Mesodermal cell (in vitro differentiated cells): ENCODE measurements around the gene RXRA.

ENCODE experiments used
- H3K27ac ChIP-seq: 2 replicates; pipeline ENCODE4 v1.7.0; 2013; ENCODE audit warnings: mild to moderate bottlenecking, low read depth, low read length, moderate library complexity; ENCODE audit not compliant: severe bottlenecking
- H3K36me3 ChIP-seq: 2 replicates; pipeline ENCODE4 v1.7.1; 2013; ENCODE audit warnings: mild to moderate bottlenecking, low read length, moderate library complexity; ENCODE audit not compliant: control insufficient read depth, insufficient read depth
- H3K4me1 ChIP-seq: one replicate; pipeline ENCODE4 v1.7.1; 2013; ENCODE audit warnings: mild to moderate bottlenecking, low read length; ENCODE audit not compliant: insufficient read depth, control insufficient read depth, poor library complexity, severe bottlenecking
- H3K4me3 ChIP-seq: 2 replicates; pipeline ENCODE4 v1.7.0; 2013; ENCODE audit warnings: low read length, control low read depth, mild to moderate bottlenecking; ENCODE audit not compliant: insufficient read depth, poor library complexity, severe bottlenecking; ENCODE audit errors: extremely low read depth
- H3K9me3 ChIP-seq: 2 replicates; pipeline ENCODE4 v1.7.1; 2013; ENCODE audit warnings: mild to moderate bottlenecking, low read length, moderate library complexity; ENCODE audit not compliant: control insufficient read depth
- WGBS, 2 experiments: methylation state at CpG; one replicate each; pipeline ENCODE4 v1.1.5; 2013; ENCODE audit warnings: missing lambda C conversion rate in 2 of 2; ENCODE audit not compliant: insufficient coverage in 2 of 2; 5-methylcytosine and 5-hydroxymethylcytosine counted together

Gene RXRA

DNA sequence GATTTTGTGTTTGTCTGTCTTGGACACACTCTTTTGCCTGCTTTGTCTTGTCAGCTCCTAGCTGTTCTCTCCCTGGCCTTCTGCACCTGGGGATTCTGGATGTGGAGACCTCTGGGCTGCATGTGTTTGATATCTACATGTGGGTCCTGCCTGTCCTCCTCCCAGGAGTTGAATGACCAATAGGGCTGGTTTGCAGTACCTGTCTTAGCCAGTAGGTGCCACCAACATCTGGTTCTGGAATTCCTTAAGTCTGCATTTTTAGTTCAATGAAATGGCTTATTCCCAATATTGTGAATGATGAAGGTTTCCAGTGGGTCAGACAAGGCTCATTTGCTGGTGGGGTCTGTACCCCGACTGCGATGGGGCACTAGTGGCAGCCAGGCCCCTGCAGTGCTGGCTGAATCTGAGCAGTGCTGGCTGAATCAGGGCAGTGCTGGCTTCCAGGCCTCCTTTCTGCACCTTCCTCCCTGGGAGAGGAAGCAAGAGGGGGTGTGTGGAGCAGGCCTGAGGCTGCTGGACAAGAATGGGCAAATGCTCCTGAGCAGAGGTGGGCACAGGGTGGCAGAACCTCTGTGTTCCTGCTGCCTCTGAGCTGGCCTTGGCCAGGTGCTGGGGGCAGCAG, 73.3 kb downstream of the RXRA start:
- no peaks in the 10 kb centered on the region for H3K36me3 ChIP-seq
- peaks cover 11% of the 10 kb centered on the region for H3K4me1 ChIP-seq
- WGBS, 2 experiments: 100% methylated on average over 2 of the region's 2 CpGs
- H3K4me3 ChIP-seq: no peak overlapping the region
- H3K27ac ChIP-seq: no peak overlapping the region
- H3K9me3 ChIP-seq: peaks cover 12% of the 10 kb centered on the region

DNA sequence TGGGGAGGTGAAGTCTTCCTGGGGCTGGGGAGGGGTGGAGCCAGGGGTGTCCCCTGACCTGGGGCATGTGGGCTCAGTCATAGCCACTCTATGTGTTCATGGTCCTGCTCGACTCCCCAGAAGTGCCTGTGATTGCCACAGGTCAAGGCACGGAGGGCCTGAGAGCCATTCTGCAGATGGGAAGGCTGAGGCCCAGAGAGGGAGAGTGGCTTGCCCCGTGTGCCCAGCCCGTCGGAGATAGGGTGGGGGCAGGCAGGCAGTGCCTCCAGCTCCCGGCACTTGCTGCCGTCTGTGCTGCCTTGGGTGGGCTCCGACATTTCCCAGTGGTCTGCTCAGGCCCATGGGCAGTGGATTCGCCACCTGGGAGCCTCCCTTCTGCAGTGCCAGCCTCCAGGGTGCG, 74.0 kb downstream of the RXRA start:
- Histone ChIP-seq H3K27ac (no peak overlapping the region), H3K4me1 (peaks cover 11% of the 10 kb centered on the region), H3K36me3 (no peaks in the 10 kb centered on the region), H3K4me3 (no peak overlapping the region), H3K9me3 (peaks cover 12% of the 10 kb centered on the region)
- WGBS, 2 experiments: 87 to 90% methylated on average over 8 to 9 of the region's 10 CpGs

DNA sequence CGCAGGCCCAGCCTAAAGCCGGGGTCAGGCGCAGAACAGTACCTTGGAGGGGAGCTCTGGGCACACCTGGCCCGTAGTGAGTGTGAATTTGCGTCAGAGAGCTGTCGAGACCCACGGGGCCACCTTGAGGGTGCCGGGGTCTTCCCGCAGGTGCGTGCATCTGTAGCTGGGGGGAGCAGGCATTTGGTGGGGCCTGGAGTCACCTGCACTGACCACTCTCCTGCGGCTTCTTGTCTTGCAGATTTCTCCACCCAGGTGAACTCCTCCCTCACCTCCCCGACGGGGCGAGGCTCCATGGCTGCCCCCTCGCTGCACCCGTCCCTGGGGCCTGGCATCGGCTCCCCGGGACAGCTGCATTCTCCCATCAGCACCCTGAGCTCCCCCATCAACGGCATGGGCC, 75.1 kb downstream of the RXRA start:
- 92 to 98% methylated on average over 11 to 19 of the region's 19 CpGs for WGBS, 2 experiments
- peaks cover 19% of the 10 kb centered on the region for H3K4me1 ChIP-seq
- H3K9me3 ChIP-seq: peaks cover 12% of the 10 kb centered on the region
- H3K27ac ChIP-seq: no peak overlapping the region
- no peak overlapping the region for H3K4me3 ChIP-seq
- peaks cover 5% of the 10 kb centered on the region for H3K36me3 ChIP-seq

DNA sequence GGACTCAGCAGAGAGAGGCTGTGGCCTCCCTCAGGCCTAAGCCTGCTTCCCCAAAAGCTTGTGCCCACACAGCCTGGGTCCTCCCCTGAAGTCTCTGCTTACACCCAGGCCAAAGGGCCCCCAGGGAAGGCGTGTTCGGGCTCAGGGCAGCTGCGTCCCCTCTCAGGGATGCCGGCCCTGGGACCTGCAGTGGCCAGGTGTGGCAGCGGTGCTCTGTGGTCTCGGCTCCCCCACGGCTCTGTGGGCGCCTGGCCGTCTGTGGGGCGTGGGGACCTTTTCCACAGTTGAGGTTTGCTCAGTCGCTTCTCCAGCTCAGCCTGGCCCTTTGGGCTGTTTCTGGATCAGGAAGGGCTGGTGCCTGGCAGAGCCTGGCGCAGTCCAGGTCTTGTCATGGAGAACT, 75.9 kb downstream of the RXRA start:
- Histone ChIP-seq H3K9me3 (peaks cover 12% of the 10 kb centered on the region), H3K4me1 (peaks cover 19% of the 10 kb centered on the region), H3K27ac (no peak overlapping the region), H3K4me3 (no peak overlapping the region), H3K36me3 (peaks cover 5% of the 10 kb centered on the region)
- WGBS, 2 experiments: 96 to 97% methylated on average over 12 of the region's 12 CpGs

DNA sequence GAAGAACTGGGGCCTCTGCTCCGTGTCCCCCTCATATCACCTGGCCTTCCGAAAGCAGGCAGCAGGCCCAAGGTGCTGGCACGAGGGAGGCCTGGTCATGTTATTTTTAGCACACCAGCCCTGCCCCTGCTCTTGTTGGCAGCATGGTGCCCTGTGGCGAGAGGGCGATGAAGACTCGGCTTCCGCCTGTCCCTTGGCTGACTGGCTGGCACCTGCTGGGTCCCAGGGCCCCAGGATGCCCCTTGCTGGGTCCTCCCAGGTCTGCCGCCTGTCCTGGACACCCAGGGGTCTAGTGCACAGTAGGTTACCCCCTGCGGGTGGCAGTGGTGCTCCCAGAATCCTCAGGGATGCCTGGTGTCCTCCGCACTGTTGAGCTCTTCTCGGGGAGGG, 77.0 kb downstream of the RXRA start:
- Histone ChIP-seq H3K9me3 (peaks cover 12% of the 10 kb centered on the region), H3K4me1 (peaks cover 23% of the 10 kb centered on the region), H3K36me3 (peaks cover 7% of the 10 kb centered on the region), H3K27ac (no peak overlapping the region), H3K4me3 (no peak overlapping the region)
- WGBS, 2 experiments: 85 to 89% methylated on average over 10 of the region's 11 CpGs

DNA sequence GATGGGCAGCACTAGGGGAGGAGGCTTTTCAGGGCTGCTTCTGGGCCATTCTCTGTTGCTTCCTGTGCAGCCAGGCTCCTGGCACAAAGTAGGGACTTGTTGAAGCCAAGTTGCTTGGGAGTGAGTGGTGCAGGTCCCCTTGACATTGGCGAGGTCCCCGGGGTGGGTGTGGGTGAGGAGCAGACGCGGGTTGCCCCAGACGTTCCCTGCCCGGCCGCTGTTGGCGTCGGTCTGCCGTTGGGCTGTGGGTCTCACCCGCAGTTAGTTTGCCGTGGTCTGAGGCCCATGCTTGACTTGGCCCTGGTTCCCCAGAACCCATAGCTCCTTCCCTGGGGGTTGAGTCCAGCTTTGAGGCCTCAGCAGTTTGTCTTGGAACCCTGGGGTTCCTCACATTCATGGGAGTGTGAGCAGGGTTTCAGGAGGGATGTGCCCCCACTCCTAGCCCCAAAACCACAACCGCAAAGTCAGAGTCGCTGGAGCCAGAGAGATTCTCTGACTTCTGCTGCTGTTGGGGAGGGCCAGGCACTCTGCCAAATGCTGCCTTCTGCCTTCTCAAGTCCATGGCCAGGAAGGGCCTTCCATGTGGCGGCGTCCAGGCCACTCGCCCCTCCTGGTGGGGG, 77.5 kb downstream of the RXRA start:
- Histone ChIP-seq H3K4me1 (peaks cover 23% of the 10 kb centered on the region), H3K4me3 (no peak overlapping the region), H3K27ac (no peak overlapping the region), H3K36me3 (peaks cover 11% of the 10 kb centered on the region), H3K9me3 (peaks cover 7% of the 10 kb centered on the region)
- 95 to 98% methylated on average over 14 to 17 of the region's 17 CpGs for WGBS, 2 experiments

DNA sequence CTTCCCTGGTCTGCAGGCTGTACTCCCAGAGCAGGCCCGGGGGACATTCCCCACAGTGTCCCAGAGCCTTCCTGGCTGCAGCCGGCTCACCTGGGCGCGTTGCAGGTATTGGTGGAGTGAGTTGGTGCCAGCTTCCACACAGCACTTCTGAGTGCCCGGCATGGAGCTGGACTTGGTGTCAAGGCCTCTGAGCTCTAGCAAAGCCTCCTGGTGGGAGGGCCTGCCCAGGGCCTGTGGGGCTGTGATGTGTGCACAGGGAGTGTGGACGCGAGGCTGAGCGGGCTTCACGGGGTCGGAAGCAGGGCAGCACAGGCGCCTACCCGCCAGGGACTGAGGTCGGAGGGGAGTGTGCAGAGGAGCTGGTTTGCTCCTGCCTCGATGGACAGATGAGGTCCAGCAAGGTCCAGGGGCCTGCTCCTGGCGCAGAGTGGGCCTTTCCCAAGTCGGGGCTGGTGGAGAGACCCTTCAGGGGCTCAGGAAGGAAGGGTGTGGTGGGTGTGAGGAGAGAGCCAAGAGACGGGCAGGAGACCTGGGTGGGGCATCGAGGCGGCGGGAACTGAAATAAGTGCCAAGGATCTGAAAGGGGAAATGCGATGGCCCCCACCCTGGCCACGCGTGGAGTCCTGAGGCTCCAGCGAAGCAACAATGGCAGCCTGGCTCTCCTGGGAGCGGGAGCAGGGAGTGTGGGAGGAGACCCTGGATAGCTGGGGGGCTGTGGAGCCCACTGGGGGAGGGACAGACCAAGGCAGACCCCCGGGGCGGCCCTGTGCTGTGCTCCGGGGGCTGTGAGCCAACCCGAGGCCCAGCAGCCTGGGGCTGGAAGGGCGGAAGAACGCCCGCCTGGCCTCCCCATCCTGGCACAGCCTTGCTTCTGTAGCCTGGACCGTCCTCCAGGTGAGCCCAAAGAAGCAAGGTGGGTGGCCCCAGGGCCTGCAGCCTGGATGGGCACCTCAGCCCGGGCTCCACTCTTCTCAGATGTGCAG, 78.4 kb downstream of the RXRA start:
- Histone ChIP-seq H3K36me3 (peaks cover 16% of the 10 kb centered on the region), H3K27ac (no peak overlapping the region), H3K4me3 (no peak overlapping the region), H3K4me1 (peaks cover 23% of the 10 kb centered on the region), H3K9me3 (no peaks in the 10 kb centered on the region)
- 94 to 95% methylated on average over 27 to 32 of the region's 34 CpGs for WGBS, 2 experiments

DNA sequence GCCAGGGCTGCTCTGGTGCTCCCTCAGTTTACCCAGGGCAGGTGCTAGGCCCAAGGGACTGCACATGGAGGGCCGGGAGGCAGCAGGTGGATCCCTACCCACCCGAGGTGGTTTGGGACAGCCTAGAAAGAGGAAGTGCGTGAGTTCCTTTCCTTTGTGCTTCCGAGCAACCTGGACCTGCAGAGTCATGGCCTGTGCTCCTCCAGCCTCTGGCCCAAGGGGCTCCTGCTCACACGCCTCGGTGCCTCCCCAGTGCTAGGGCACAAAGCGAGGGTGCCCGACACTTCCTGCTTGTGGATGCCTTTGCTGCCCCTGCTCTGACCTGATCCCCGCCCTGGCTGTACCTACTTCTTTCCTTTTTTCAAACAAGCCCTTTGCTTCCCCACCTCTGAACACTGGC, 79.3 kb downstream of the RXRA start:
- H3K4me1 ChIP-seq: peaks cover 23% of the 10 kb centered on the region
- no peak overlapping the region for H3K27ac ChIP-seq
- peaks cover 16% of the 10 kb centered on the region for H3K36me3 ChIP-seq
- no peaks in the 10 kb centered on the region for H3K9me3 ChIP-seq
- no peak overlapping the region for H3K4me3 ChIP-seq
- WGBS, 2 experiments: 93 to 95% methylated on average over 7 to 9 of the region's 9 CpGs

DNA sequence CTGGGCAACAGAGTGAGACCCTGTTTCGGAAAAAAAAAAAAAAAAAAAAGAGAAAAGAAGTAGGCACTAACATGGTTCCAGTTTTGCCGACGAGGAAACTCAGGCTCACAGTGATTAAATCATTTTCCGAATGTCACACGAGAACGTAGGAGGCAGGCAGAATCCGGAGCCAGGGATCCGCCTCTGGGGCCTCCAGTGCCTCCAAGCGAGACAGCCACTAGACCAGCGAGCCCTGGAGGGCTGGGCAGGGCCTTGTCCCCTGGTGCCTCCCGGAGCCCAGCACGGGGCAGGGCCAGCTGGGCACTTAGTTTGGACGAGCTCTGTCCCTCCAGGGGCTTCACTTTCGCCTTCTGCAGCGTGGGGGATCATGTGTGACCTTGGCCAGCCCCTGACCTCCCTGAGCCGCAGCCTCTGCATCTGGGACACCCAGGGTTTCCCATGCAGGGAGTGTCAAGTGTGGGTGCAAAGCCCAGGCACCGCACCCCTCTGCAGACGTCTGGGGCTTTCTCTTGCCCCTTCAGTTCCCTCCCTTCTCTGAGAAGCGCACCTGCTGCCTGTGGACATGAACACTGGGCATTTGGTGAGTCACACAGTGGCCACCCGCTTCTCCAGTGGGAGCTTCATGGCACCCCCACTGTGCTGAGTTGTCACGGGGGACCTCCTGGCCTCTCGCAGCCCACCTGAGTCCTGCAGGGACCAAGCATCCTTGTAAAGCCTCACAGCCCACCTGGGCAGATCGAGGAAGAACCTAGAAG, 80.3 kb downstream of the RXRA start:
- Histone ChIP-seq H3K4me3 (no peak overlapping the region), H3K9me3 (no peaks in the 10 kb centered on the region), H3K27ac (peak overlapping the region; percentile 85), H3K36me3 (peaks cover 16% of the 10 kb centered on the region), H3K4me1 (peaks cover 25% of the 10 kb centered on the region)
- 86 to 89% methylated on average over 22 of the region's 23 CpGs for WGBS, 2 experiments

DNA sequence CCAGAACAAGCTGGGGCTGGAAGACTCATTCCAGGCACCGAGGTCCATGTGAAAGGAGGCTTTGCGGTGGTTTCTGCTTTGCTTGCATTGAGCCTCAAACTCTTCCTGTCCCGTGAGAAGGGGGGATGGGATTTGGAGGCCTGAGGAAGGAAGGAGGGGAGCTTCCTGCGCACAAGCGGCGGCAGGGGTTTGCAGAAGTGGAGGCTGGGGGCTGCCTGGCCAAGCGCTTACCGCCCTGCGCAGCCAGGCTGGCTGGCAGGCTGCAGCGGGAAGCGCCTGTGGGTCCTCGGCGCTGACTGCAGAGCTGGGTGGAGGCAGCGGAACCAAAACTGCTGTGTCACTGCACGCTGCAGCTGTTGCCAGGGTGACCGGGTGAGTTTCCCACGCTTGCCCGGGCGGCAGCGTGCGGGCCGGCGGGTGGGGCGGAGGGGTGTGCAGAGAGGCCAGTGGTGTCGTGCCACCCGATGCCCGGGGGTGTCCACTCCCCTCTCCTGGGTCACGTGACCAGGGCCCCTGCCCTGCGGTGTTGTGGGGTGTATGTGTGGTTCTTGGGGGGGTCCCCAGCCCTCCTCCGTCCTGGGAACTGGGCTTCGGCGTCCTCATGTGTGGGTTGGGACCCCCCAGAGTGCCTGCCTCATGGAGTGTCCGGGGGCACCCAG, 81.0 kb downstream of the RXRA start:
- Histone ChIP-seq H3K9me3 (no peaks in the 10 kb centered on the region), H3K36me3 (peaks cover 16% of the 10 kb centered on the region), H3K4me3 (no peak overlapping the region), H3K4me1 (peaks cover 27% of the 10 kb centered on the region), H3K27ac (peak overlapping the region; percentile 85)
- WGBS, 2 experiments: 48% methylated on average over 19 to 22 of the region's 33 CpGs
